ENCODE results near the gene RABL6.

DNA sequence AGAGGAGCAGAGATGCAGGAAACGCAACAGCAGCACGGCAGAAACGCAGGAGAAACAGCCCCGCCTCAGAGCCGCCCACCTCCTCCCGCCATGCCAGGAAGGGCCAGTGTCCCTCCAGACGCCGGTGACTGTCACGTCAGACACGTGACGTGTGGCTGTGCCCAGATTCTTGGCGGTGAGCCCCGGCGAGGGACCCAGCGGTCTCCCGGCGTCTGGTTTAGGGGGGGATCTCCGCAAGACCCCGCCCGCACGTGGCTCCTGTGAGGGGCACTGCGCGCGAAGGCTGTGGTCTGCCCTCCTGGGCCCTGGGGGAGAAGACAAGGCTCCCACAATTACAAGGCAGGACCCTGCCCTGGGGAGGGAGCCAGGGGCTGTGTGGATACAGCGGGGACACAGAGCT lies 47.3 kb upstream of the RABL6 start:
- TF ChIP-seq, protein P1, sequence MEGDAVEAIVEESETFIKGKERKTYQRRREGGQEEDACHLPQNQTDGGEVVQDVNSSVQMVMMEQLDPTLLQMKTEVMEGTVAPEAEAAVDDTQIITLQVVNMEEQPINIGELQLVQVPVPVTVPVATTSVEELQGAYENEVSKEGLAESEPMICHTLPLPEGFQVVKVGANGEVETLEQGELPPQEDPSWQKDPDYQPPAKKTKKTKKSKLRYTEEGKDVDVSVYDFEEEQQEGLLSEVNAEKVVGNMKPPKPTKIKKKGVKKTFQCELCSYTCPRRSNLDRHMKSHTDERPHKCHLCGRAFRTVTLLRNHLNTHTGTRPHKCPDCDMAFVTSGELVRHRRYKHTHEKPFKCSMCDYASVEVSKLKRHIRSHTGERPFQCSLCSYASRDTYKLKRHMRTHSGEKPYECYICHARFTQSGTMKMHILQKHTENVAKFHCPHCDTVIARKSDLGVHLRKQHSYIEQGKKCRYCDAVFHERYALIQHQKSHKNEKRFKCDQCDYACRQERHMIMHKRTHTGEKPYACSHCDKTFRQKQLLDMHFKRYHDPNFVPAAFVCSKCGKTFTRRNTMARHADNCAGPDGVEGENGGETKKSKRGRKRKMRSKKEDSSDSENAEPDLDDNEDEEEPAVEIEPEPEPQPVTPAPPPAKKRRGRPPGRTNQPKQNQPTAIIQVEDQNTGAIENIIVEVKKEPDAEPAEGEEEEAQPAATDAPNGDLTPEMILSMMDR (IDR thresholded peaks at IDR 0.05; ENCODE audit: insufficient read depth, low read depth, low read length): no peak
- no peak for TF ChIP-seq EZH2 (IDR thresholded peaks at IDR 0.05; ENCODE audit: insufficient read depth, low read length)
